T-helper 1 cell treated with Interleukin-12 subunit alpha and Interleukin-12 subunit beta and Interleukin-4 antibody, amounts not matched to agents 30 μg/mL and 1 μg/mL, for 36 hours (primary cell): ENCODE data around the gene CCNL2.
"Not testable (repeated sequence)": the region's sequence is repeated elsewhere in the genome, so short reads cannot be mapped to it uniquely, and the experiment has no call there.

ENCODE experiments used
- H3K27ac Mint-ChIP-seq: one replicate; pipeline ENCODE4 v1.8.0; 2021; ENCODE audit warnings: mild to moderate bottlenecking, mixed read lengths
- H3K27me3 Mint-ChIP-seq: one replicate; pipeline ENCODE4 v1.8.0; 2021; ENCODE audit warnings: low read depth, mixed read lengths
- H3K36me3 Mint-ChIP-seq: one replicate; pipeline ENCODE4 v1.8.0; 2021; ENCODE audit warnings: low read depth, mixed read lengths
- H3K4me1 Mint-ChIP-seq: one replicate; pipeline ENCODE4 v1.8.0; 2021; ENCODE audit warnings: low read depth, mixed read lengths
- H3K4me3 Mint-ChIP-seq: one replicate; pipeline ENCODE4 v1.8.0; 2021; ENCODE audit warnings: mild to moderate bottlenecking, moderate library complexity, mixed read lengths
- H3K9me3 Mint-ChIP-seq: one replicate; pipeline ENCODE4 v1.8.0; 2021; ENCODE audit warnings: mixed read lengths

Gene CCNL2

GRCh38 chr1:1418464-1419362 lies 19.6 kb upstream of the CCNL2 start:
- Mint-ChIP-seq H3K4me1 (peaks cover 9% of the 10 kb centered on the region), H3K36me3 (no peaks in the 10 kb centered on the region), H3K4me3 (no peak overlapping the region), H3K27ac (no peak overlapping the region), H3K9me3 (no peaks in the 10 kb centered on the region), H3K27me3 (peaks cover 14% of the 10 kb centered on the region)

GRCh38 chr1:1417825-1418463 lies 18.8 kb upstream of the CCNL2 start:
- H3K9me3 Mint-ChIP-seq, H3K4me3 Mint-ChIP-seq, H3K36me3 Mint-ChIP-seq, H3K4me1 Mint-ChIP-seq: not testable (repeated sequence)
- H3K27ac Mint-ChIP-seq: peak overlapping the region; percentile 37
- peaks cover 13% of the 10 kb centered on the region for H3K27me3 Mint-ChIP-seq

- H3K27me3 Mint-ChIP-seq, H3K9me3 Mint-ChIP-seq, H3K27ac Mint-ChIP-seq, H3K36me3 Mint-ChIP-seq, H3K4me3 Mint-ChIP-seq, H3K4me1 Mint-ChIP-seq: not testable (repeated sequence)
Observed at GRCh38 chr1:1417396-1417795, 18.3 kb upstream of the CCNL2 start.

GRCh38 chr1:1415751-1416150 lies 16.6 kb upstream of the CCNL2 start:
- Mint-ChIP-seq H3K4me1 (peaks cover 9% of the 10 kb centered on the region), H3K27me3 (peaks cover 4% of the 10 kb centered on the region), H3K9me3 (no peaks in the 10 kb centered on the region), H3K4me3 (no peak overlapping the region), H3K36me3 (no peaks in the 10 kb centered on the region), H3K27ac (no peak overlapping the region)

GRCh38 chr1:1412311-1412902 lies 13.3 kb upstream of the CCNL2 start:
- not testable (repeated sequence) for H3K36me3 Mint-ChIP-seq, H3K27ac Mint-ChIP-seq, H3K27me3 Mint-ChIP-seq, H3K4me1 Mint-ChIP-seq, H3K4me3 Mint-ChIP-seq, H3K9me3 Mint-ChIP-seq

GRCh38 chr1:1411626-1412025 lies 12.5 kb upstream of the CCNL2 start:
- H3K4me1 Mint-ChIP-seq: peaks cover 9% of the 10 kb centered on the region
- no peaks in the 10 kb centered on the region for H3K9me3 Mint-ChIP-seq
- H3K4me3 Mint-ChIP-seq: no peak overlapping the region
- no peak overlapping the region for H3K27ac Mint-ChIP-seq
- peaks cover 1% of the 10 kb centered on the region for H3K36me3 Mint-ChIP-seq
- H3K27me3 Mint-ChIP-seq: peaks cover 4% of the 10 kb centered on the region

- H3K9me3 Mint-ChIP-seq, H3K27ac Mint-ChIP-seq, H3K27me3 Mint-ChIP-seq, H3K4me3 Mint-ChIP-seq: not testable (repeated sequence)
- Mint-ChIP-seq H3K4me1 (peaks cover 13% of the 10 kb centered on the region), H3K36me3 (peaks cover 12% of the 10 kb centered on the region)
Observed at GRCh38 chr1:1410238-1410637, 11.1 kb upstream of the CCNL2 start.

- Mint-ChIP-seq H3K9me3 (no peaks in the 10 kb centered on the region), H3K27ac (peak overlapping the region; percentile 81), H3K27me3 (no peaks in the 10 kb centered on the region), H3K36me3 (peaks cover 23% of the 10 kb centered on the region), H3K4me3 (peak overlapping the region; percentile 82), H3K4me1 (peaks cover 20% of the 10 kb centered on the region)
Observed at GRCh38 chr1:1407636-1408318, 8.6 kb upstream of the CCNL2 start.

- H3K4me3 Mint-ChIP-seq: peak within 1 kb of the TSS; percentile 89
- no peaks in the 10 kb centered on the region for H3K9me3 Mint-ChIP-seq
- H3K36me3 Mint-ChIP-seq: peaks cover 29% of the 10 kb centered on the region
- H3K4me1 Mint-ChIP-seq: peaks cover 23% of the 10 kb centered on the region
- no peaks in the 10 kb centered on the region for H3K27me3 Mint-ChIP-seq
- peak within 1 kb of the TSS; percentile 92 for H3K27ac Mint-ChIP-seq
Observed at GRCh38 chr1:1406821-1407635, 7.9 kb upstream of the CCNL2 start, which contains the start of gene MRPL20. Gene MRPL20, minus strand, starts transcription at chr1:1407293. Its CDS starts 76 bp downstream, at chr1:1407217.

GRCh38 chr1:1406101-1406820 lies 7.1 kb upstream of the CCNL2 start:
- Mint-ChIP-seq H3K27me3 (no peaks in the 10 kb centered on the region), H3K9me3 (no peaks in the 10 kb centered on the region), H3K4me3 (peak overlapping the region; percentile 89), H3K27ac (peak overlapping the region; percentile 86), H3K36me3 (peaks cover 35% of the 10 kb centered on the region), H3K4me1 (peaks cover 28% of the 10 kb centered on the region)

GRCh38 chr1:1403653-1404052 lies 4.5 kb upstream of the CCNL2 start:
- Mint-ChIP-seq H3K9me3 (no peaks in the 10 kb centered on the region), H3K4me3 (no peak overlapping the region), H3K27me3 (no peaks in the 10 kb centered on the region), H3K4me1 (peaks cover 39% of the 10 kb centered on the region), H3K27ac (peak overlapping the region; percentile 66), H3K36me3 (peaks cover 48% of the 10 kb centered on the region)

GRCh38 chr1:1402901-1403392 lies 3.8 kb upstream of the CCNL2 start:
- peaks cover 38% of the 10 kb centered on the region for H3K4me1 Mint-ChIP-seq
- peaks cover 52% of the 10 kb centered on the region for H3K36me3 Mint-ChIP-seq

More at GRCh38 chr1:1402901-1403392, 3.8 kb upstream of the CCNL2 start:
- H3K27ac Mint-ChIP-seq, H3K4me3 Mint-ChIP-seq, H3K9me3 Mint-ChIP-seq, H3K27me3 Mint-ChIP-seq: not testable (repeated sequence)
